Fibroblast of skin of right biceps (primary cell): Measurements from ENCODE around the gene PTPRN2.
"Not testable (repeated sequence)": the region's sequence is repeated elsewhere in the genome, so short reads cannot be mapped to it uniquely, and the experiment has no call there.

Experiments used
- DNase-seq: peaks from one replicate; pipeline ENCODE4 v3.0.0-alpha.2; 2013

Gene PTPRN2

DNA sequence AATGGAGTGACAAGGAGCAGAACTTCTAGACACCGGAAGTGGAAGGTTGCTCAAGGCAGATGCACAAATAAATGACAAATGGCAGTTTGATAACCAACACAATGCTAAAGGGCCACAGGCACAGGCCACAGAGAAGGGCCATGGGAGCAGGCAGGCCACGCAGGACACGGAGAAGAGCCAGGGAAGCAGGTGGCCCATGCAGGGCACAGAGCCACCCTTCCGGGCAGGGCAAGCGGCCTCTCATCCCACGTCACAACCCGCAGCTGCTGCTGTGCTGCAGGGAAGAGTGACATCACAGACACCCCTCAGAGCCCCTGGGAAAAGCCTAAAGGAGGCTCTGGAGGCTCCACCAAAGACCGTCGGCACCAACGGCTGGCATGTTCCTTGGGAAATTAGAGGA lies 328.5 kb downstream of the PTPRN2 start:
- DNase-seq = no peak

DNA sequence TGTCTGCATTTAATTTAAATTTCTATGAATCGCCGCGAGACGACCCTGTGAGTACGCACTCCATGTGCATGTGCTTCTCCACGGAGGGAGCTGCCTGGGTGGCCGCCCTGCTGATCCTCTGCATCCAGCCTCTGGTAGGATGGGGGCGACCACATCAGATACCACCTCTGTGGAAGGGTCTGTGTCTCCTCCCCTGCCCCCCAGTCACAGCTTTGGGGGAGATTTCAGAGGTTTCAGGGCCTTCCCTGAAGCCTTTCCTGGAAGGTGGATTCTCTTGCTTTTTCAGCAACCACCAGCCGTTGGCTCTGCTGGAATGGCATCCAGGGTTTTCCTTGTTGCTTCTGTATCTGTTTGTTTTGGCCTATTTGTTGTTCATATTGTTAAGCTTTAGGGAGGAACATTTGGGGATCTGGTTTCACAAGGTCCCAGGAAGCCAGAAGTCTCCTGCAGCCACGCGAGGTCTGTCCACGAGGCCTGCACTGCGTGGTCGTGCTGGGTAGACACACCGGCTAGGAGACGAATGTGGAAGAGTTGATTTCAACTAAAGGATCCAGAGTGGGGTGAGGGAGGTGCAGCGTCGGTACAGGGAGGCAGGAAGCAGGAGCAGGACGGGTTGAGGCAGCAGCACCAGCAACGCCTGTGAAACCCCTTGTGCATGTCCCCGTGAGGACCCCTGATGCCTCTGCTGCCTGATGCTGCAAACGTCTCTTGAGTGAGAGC lies 329.1 kb downstream of the PTPRN2 start:
- DNase-seq = no peak

DNA sequence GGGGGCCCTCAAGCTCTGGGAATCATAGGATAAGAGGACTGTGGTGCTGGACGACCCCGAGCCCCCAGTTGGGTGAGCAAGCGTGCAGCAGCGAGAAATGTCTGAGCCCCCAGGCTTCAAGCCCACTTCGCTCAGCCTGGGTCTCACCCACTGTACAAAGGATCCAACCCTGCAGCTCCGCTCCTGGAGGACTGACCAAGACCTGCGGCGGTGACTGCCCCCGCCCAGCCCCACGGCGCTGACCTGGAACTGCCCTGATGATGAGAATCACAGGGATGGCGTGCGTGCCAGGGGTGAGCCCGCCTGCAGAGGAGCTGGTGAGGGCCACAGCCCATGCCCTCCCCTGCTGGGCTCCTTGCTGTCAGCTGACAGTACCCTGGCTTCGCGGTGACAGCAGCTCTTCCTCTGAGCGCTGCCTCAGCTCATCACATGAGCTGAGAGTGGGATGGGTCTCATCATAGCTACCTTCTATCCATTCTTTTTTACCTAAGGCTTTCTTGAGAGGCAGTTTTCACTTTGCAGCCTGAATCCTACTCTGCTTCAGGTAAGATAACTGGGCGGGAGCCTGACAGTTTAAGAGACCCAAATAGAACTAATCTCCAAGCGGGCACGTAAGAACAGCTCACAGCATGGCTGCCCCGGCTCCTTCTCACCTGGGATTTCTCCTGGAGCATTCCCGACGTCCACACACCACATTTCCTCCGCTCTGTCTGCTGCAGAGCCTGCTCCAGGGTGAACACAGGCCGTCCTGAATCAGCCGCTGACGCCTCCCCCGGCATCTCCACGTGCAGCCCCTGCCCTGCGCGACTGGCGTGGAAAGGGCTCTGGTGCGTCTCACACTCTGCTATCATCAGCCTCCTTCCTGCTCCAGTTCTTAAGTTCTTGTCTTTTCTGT lies 329.9 kb downstream of the PTPRN2 start:
- no peak for DNase-seq

- DNase-seq = no peak
These were observed 330.6 kb downstream of the PTPRN2 start for GRCh38 chr7:158257001-158257400.

GRCh38 chr7:158256091-158256816 lies 331.4 kb downstream of the PTPRN2 start:
- DNase-seq = no peak

GRCh38 chr7:158255558-158255957 lies 332.1 kb downstream of the PTPRN2 start:
- DNase-seq = no peak

- no peak for DNase-seq
These were observed 332.5 kb downstream of the PTPRN2 start for GRCh38 chr7:158255156-158255555.

GRCh38 chr7:158253670-158254045 lies 334.0 kb downstream of the PTPRN2 start:
- DNase-seq = not testable (repeated sequence)

GRCh38 chr7:158252837-158253669 lies 334.6 kb downstream of the PTPRN2 start:
- DNase-seq = no peak

GRCh38 chr7:158252081-158252836 lies 335.4 kb downstream of the PTPRN2 start:
- no peak for DNase-seq

DNA sequence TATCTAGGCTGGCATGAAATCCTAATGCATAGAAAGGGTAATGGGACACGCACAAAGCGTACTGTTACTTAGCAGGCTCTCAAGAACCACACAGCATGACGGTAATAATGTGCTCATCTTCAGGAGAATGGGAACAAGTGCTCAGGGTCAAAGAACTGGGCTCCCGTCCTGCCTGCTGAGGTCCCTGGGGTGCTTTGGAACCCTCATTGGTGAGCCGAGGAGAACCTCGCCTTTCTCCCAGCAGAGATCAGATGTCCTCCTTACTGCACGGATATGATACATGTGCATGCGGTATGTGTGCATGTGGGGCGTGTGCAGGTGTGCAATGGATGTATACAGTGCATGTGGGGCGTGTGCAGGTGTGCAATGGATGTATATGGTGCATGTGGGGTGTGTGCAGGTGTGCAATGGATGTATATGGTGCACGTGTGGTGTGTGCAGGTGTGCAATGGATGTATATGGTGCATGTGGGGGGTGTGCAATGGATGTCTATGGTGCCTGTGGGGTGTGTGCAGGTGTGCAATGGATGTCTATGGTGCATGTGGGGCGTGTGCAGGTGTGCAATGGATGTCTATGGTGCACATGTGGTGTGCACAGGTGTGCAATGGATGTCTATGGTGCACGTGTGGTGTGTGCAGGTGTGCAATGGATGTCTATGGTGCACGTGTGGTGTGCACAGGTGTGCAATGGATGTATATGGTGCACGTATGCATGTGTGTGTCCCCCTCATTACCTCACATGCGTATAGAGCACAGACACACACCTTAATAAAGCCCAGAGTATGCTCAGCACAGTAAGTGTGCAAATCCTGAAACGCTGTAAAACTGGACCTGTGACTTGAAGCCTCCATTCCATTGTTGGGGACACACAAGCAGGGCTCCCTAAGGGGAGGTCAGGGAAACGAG lies 336.3 kb downstream of the PTPRN2 start:
- DNase-seq = no peak

DNA sequence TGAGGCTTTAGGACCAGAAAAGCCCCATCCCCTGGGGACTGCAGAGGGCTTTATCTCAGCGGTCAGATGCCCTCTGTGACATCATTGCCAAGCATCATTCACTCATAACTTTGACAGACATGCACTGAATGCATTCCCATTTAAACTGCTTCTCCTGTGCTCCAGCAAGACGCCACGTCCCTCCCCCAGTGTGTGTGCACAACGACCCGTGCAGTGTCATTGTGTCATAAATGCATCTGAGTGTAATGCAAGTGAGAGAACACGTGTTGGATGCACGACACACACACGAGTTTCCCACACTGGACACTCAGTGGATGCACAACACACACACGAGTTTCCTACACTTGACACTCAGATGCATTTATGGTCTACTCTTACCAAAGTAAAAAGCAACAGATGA lies 337.9 kb downstream of the PTPRN2 start:
- DNase-seq = no peak

DNA sequence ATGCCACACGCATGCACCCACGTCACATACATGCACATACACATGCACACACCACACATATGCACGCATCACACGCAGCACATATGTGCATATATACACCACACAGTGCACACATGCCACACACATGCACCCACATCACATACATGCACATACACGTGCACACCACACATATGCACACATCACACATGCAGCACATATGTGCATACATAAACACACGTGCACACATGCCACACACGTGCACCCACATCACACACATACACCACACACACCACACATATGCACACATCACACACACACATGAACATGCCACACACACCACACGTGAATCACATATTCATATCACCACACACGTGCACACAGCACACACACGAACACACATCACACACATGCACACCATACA lies 338.8 kb downstream of the PTPRN2 start:
- DNase-seq = no peak

DNA sequence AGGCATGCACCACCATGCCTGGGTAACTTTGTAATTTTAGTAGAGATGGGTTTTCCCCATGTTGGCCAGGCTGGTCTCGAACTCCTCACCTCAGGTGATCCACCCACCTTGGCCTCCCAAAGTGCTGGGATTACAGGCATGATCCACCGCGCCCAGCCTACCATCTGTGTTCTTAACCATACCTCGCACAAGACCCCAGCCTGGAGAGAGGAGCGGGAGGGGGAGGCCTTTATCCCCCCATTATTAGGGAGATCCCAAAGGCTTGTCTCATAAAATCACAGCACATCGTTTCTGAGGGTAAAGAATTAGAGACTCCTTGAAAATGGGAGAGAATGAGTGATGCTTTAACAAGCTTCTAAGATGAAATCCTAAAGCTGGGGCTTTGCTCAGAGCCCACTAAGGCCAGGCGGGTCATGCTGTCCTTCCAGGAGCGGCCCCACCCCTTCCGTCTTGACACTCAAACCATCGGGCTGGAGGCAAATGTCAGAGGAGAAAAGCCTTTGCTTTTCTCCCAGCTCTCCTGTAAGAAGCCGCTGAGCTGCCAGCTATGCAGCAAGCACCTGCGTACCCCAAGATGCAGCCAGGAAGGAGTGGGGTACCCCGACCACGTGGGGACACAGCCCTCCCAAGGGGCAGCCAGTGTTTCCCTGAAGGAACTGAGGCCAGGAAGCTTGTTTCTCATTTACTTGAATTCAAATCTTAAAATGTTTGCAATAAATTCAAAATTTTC lies 339.7 kb downstream of the PTPRN2 start:
- no peak for DNase-seq

- no peak for DNase-seq
These were observed 340.5 kb downstream of the PTPRN2 start for GRCh38 chr7:158246960-158247673.

DNA sequence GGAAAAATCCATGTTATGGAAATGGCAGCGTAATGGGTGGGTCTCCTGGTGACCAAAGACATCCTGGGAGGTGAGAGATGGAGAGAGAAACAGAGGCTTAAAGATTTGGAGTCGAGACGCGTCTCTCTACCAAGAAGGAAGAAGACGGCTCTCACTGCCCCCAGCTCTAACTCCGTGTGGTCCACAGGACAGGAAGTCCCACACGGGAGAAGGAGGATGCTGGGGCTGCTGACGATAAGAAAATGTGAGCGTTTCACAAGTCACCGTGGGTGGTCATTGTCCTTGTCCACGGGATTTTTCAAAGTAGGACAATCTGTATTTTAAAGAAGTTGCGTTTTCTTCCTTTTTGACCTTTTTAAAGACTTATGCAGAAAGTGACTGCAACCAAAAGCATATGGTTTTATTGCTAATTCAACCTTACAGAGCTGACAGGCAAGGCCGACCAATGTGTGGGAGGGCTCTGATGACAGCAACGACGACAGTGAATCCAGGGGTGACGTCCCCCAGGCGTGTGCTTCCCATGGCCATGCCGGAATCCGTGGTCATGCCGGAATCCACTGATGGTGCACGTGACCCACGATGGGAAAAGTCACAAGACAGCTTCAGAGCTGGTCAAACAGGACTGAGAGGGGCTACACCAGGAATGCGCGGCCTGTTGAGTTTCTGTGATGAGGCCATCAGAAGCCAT lies 341.2 kb downstream of the PTPRN2 start:
- no peak for DNase-seq

- DNase-seq = no peak
These were observed 341.9 kb downstream of the PTPRN2 start for GRCh38 chr7:158245724-158246041.

- no peak for DNase-seq
These were observed 342.5 kb downstream of the PTPRN2 start for GRCh38 chr7:158244873-158245723.
